TTC549 (cell line): ENCODE results near the gene EVI5.

Experiments
- FAIRE-seq: peaks from 2 replicates; lab custom pipeline; 2012; peaks lifted over from hg19 to GRCh38; lab: Jason Lieb, UNC

Gene EVI5

DNA sequence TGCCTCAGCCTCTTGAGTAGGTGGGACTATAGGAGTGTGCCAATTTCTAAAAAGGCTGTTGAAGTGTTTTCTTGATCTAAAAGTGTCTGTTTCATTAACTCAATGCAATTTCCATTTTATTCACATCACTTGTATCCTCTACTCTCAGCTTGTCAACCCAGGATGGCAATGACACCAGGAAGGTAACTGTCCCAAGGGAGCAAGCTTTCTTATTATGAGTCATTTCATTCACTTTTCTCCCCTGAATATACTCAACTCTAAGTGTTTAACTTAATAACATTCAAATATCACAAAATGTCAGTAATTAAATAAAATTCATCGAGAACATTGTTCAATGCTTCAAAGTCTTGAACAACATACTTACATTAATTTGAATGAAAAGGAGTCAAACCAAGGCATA lies 275.3 kb downstream of the EVI5 start:
- no peak for FAIRE-seq

DNA sequence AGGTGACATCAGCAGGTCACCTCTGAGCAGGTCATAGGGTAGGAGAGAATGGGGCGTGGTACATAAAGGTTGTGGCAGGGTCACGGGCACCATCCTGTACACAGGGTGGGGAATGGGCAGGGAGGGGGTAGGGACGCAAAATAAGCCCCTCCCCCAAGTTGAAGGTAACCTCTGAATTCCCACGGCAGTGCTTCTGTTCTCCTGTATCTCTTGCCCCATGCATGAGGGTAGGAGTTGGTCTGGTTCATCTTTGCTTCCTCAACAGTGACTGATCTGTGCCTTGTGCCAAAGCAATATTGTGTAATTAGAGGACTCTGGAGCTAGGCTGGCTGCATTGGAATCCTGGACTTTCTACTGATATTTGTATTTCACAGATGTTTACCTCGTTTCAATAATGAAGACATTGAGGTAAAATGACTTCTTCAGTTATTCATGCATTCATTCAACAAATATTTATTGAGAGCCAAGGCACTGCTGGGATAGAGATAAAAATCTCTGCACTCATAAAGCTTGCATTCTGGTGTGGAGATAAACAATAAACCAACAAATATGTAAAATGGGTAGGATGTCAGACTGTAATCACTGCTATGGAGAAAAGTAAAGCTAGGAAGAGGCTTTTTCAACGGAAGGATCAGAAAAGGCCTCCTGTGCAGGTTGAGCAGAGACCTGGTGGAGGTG lies 279.8 kb downstream of the EVI5 start:
- FAIRE-seq = no peak

DNA sequence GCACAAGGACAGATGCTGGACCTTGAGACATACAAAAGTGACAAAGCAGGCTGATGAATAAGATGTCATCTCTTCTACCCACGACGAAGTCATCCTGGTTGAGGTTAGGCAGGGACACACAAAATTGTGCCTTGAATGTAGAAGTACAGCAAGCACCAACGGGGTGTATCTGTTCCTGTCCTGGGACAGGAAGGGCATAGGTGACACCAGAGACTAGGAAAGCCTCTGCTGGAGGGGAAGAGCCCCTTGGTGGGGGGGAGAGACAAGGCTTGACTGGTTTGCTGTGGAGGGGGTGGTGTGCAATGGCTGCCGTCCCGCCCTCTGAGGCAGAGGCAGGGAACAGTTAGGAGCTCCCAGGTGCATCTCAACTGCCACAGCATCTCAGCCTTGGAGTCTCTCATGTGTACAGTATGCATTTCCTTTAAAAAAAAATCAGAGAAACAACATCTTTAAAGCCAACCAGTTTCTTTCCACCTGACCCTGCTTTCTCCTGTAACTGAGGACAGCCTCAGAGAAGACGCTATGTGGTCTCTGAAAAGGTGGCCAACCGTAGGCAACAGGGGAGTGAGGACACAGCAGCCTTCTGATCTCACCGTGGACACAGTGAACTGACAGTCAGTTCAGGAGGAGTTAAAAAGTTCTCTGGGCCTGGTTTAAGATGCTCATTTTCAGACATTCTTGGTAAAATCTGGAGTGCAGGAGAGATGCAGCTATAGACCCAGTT lies 280.5 kb downstream of the EVI5 start:
- no peak for FAIRE-seq

DNA sequence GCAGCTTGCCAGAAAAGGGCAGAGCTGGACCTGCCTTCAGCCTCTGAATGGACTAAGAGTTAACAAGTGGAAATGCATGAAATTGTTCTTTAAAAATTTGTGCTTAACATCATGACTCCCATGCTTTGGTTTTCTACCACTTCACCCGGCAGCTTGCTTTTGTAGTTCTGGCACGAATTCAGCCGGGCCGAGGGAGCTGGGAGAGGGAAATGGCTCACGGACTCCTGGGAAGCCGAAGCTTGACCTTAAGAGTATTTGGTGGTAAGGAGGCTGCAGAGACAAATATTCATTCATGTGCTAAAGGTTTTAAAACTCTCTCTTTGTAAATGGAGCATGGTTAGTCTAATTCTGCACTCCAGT lies 281.0 kb downstream of the EVI5 start:
- FAIRE-seq = no peak

DNA sequence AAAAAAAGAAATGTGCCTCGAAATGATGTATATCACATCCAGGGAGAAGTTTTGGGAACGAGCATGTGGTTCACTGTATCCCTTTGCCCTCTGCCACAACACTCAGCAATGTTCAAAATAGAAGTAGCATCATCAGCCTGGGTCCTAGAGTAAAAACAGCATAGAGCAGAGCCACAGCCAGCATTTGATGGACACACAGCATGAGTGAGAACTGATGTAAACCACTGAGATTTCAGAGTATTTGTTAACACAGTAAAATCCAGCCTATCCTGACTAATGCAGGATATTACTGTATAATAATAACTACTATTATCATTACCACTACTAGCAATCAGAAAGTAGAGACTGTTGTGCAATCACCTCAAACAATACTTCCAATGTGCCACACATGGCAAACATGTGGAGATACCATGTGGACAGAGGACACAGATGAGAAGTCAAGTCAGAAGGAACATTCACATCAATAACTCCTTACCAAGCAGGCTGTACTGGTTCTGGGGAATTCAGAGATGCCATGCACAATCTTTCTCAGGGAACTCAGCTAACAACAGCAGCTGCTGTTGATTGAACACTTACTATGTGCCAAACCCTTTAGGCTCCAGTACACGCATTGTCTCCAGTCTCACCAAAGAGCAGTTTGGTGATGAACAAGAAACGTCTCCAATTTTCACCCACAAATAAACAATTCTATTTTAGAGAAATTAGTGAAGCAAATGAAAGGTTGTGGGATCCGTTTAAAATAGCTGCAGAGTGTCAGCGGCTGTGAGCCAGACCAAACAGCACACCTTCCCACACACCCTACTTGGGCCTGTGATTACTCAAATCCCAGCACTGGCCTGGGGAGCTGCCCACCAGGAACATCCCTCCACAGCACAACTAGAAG lies 281.6 kb downstream of the EVI5 start:
- FAIRE-seq = no peak

DNA sequence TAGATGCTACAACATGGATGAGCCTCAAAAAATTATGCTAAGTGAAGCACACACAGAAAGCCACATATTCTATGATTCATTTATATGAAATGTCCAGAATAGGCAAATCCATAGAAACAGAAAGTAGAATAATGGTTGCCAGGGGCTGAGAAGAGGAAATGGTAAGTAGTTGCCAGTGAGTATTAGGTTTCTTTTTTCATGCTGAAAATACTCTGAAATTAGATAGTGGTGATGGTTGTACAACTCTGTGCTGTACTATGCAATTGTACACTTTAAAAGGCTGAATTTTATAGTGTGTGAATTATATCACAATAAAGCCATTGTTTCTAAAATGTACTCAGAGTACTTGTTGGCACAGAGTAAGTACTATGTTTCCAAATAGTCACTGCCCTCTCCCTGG lies 282.7 kb downstream of the EVI5 start:
- no peak for FAIRE-seq

DNA sequence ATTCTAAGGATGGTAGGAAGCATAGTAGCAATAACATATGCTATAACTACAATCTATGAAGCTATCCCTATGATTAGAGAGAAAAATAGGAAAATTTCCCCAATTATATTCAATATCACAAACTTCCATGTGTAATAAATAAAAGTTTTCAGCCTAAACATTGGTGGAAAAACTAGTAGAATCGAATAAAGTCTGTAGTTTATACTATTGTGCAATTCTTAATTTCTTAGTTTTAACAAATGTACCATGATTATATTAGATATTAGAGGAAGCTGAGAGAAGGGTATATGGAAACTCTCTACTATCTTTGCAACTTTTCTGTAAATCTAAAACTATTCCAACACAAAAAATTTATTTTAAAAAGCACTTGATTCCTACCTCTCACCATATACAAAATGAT lies 284.4 kb downstream of the EVI5 start:
- no peak for FAIRE-seq

DNA sequence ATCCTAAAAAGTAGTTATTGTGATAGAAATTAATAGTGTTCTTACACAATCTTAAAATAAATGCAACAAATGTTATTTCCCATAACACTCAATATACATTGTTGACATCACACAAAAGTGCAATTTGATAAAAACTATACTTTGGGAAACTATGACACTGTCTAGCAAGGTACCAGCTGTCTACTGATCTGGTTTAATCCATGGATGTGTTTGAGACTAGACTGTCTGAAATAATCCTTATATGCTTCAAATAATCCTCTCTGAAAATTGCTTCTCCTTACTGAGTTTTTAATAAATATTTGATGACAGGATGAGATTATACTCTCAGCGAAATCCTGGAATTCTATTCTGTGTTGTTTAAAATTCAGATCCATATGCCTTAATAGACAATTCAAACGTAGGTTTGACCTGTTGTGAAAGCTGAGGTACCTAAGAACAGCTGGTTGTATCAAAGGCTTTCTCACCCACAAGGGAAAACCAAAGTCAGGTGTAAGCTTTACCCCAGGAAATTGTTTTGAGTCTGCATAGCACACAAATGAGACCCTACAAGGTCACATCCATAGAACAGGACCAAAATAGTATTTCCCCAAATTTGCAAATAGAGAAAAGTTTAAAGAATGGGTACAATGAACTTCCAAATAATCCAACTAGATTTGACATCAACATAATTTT lies 289.4 kb downstream of the EVI5 start:
- no peak for FAIRE-seq

DNA sequence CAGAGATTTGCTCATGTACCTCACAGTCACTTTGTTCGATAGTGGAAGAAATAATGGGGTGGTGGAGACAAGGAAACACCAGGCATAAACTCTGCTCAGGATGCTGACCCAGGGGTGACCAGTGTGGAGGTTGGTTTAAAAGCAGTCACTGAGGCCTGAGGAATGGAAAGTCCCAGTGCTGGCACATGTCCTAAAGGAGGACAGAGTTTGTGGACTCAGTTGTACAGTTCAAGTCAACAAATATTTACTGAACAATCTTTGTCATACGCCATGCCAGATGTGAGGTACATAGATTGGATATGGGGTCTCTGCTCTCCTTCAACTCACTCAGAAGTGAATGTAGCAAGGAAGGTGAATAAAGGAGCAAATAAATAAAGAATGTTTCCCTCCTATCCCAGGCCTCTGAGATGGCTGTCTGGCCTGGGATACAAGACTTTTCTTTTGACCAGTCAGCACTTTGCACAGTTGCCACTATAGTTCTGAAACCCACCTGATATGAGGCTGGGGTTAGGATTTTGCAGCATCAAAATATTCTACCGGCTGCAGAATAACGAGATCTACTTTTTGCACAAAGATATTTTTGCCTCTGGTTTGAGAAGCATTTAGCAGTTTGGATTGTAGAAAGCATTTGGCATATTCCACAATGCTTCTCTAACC lies 290.3 kb downstream of the EVI5 start:
- FAIRE-seq = no peak

DNA sequence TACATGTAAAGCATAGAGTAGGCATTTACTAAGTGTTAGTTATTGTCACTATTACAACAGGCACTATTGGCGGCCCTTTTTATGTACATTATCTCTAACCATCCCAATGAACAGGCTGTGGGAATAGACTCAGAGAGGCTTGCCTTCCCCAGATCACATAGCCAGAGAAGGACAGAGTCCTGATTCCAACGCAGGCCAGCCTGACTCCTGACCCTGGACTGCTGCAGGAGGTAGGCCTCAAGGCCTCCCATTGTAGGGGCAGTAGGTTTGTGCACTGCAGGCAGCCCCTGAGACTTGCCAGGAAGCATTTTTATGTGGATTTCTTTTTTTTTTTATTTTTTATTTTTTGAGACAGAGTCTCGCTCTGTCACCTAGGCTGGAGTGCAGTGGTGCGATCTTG lies 291.8 kb downstream of the EVI5 start:
- no peak for FAIRE-seq

DNA sequence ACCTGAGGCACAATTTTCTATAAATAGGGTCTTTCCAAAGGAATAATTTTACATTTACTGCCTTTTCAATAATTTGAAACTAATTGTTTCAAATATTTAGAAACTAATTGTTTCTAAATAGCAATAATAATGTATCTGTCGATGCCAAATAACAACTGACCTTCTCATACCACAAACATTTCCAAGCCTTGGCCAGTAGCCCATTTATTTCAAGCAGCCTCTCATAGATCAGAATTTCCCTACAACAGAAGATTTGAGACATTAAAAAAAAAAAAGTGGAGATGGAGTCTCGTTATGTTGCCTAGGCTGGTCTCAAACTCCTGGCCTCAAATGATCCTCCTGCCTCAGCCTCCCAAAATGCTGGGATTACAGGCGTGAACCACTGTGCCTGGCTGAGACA lies 296.1 kb downstream of the EVI5 start:
- no peak for FAIRE-seq

DNA sequence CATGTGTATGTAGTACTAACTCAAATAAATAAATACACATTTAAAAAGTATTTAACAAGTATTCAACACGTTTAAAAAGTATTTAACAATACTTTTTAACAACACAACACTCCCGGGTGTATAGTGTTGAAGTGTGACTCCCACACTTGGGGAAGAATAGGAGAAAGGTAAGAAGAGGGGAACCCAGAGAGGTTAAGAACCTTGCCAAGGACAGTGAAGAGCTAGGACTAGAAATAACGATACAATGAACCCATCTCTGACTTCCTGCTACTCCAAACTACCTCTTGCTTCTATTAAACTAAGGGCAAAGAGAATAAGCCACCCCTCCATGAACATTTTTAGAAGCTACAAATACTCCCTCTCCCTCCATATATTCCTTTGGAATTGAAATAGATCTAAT lies 296.5 kb downstream of the EVI5 start:
- FAIRE-seq = no peak

DNA sequence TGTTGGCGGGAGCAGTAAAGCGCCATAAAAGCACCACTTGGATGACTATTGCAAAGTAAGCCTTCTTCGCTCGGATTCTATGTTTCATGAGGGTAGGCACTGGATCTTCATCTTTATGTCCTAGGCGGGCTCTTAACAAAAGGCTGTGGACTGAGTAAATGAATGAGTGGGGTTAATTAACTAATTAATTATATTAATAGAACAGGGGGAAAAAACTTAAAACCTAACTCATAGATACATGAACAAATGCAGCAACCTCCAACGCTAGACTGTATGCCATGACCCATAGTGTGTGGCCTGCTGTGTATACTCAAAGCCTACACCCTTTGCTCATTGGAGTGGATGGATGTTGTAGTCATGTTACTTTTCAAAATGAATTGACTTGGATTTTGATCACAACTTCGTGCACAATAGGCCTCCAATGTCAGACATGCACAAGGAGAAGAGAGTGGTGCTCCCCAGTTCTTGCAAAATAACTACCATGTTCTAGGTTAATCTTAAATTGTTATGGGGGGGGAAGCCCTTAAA lies 297.8 kb downstream of the EVI5 start:
- FAIRE-seq = no peak

DNA sequence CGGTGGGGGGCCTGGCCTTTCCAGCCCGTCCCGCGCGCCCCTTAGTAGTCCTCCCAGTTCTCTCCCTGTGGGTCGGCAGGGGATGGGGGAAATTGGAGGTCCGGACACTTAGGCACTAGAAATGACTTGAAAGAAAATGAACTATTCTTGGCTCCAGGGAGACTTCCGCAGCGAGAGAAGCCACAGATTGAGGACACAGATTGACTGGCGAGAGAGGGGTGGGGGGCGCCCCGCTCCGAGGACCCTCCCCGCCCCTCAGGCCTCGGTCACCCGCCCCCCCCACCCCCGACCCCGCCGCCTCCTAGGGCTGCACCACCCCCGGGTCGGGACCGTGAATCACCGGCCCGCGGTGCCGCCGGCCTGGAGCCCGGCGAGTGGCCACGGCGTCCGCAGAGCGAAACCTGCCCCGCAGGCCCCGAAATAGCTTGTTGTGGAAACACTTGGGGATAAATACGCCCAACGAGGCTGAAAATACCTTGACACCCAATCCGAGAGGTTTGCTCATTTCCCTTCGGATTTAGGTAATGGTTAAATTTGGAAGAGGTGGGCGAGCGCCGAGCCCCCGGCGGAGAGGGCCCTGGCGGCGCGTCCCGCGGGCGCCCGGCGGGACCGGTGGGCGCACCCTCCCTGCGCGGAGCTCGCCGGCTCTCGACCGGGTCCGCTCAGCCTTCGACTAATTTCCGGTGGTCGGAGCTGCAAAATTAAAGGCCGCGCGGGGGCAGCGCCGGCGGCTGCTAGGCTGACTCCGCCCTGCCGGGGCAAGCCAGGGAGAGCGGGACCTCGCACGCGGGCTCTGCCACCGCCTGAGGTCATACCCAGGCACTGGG lies 298.4 kb downstream of the EVI5 start, which contains the start of gene GFI1:
Gene GFI1, minus strand, starts transcription at position 675 of the 827 bp plus-strand sequence. CDS start 3,438 bp downstream, outside the sequence.
- FAIRE-seq = no peak

DNA sequence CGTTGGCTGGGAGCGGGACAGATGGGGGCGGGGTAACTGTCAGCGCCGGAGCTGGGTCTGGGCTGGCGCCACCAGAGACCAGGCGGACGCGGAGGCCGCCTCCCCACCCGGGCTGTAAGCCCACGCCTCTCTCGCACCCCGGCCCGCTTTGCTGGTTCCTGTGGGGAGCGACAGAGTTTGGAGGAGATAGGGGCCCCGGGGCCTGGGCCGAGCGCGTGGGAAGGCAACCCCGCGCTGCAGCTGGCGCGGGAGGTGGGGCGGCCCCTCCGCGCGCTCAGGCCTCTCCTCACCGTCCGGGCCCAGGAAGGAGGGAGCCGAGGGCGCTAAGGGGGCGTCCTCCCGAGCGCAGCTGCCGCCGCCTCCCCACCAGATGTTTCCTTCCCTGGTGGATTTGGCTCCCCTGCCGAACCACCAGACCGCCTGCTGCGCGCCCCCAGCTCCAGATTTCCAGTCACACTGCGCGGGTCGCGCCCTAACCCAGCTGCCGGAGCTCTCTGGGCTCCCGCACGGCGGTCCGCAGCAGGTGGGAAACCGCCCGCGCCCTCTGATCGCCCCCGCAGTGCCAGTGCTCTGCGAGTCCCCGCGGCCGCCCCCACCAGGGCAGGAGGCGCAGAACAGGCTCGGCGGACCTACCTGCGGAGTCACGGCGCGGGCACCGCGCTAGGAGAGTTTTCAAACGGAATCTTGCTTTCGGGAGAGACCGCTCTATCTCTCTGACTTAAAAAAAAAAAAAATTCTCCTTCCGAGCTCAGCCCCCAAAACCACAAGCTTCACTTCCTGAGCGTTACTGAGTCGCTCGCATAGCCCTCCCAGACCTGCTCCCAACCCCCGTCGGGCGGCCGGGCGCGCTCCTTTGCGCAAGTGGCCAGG lies 299.3 kb downstream of the EVI5 start:
- FAIRE-seq = no peak

DNA sequence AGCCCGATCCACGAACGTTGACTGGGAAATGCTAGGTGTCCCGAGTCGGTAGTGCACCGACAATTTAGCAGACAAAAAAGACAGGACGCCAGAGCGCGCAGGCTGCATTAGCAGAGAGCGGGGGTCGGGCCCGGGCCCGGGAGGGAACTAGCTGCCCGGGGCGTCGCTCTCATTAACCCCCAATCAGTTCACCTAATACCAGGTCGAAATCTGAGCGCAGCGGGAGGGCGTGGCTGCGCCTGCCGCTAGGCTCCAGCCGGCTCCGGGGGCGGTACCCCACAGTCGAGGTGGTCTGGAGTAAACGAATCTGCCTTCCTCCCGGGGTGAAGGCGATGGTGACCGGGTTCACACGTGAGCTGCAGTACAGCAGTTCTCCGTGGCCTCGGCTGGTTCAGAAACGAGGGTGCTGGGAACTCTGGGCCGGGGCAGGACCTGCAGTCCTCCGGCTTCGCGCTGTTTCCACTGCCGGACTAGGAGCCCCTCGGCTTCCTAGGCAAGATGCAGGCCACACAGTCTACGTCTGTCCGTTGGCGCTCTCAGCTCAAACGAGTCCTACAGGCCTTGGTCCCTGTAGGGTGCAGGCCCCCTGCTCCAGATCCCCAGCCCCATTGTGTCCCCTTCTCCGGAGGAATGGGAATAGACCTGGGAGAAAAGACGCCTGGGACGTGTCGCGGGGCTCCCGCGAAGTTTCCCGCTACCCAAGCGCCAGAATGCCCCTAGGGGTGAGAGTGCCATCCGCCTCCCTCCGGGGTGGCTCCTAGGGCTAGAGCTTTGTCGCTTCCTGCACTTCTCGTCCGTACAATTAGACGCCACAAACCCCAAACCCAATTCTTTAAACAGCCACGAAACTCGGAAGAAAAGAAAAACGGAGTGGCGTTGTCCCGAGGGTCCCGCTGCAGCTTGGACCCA lies 300.2 kb downstream of the EVI5 start:
- FAIRE-seq = no peak

DNA sequence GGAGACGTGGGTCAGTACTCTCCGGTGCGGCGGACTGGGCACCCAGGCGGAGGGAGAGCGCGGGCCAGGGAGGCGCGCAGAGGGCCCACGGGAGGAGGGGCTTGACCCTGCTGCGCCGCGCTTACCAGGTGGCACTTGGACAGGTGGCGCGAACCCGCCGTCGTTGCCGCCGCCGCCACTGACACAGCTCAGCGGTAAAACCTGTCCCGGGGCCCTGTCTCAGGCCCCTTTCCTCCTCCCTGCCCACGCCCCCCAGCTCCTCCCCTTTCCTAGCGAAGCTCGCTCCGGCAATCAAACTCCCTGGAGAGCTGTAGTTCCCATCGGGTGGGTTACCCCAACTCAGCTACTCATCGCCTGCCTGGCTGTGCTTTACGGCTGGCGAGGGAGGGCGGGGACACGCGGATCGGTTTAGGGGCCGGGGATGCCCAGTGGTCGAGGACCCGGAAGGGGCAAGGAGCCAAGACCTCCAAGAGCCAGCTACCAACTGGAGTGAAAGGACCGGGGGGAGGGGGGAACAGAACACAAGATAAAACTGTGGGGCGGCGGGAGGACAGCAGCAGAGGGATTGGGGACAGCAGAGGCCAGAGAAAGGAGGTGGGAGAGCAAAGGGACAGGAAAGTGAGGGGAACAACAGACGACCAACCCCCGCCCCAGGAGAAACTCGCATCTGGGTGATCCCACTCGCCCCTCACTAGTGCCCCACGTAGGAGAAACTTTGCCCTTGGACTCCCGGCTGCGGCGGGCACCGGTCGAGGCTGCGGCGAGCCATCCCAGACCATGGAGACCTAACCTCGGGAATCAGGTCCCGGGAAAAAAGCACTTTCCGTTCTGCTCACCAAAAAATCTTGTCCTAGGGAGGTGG lies 301.1 kb downstream of the EVI5 start:
- FAIRE-seq = no peak
